A549 treated with ZK216348 at 1 μM for 4 hours (cell line): ENCODE measurements around the gene IRGC. TPM values are rescaled to one million over a fixed set of nuclear protein-coding genes. Genes with fewer than 3 reads are reported as not detected.

Experiments
- total RNA-seq: library from RNA; stranded (reverse); fragments of 200-300 nt; extraction: Qiagen RNA extraction; gene quantifications from 5 replicates; pipeline ENCODE4 v1.2.3, GENCODE V29; 2022; ENCODE audit warnings: low read depth

Gene IRGC
- total RNA-seq = not detected in 5 replicates

GRCh38 chr19:43715776-43716175 lies at the start of gene IRGC:
Gene IRGC, plus strand, starts transcription at chr19:43716076. Its CDS starts 2,483 bp downstream, at chr19:43718559.

GRCh38 chr19:43754503-43755255 lies 38.8 kb downstream of the IRGC start, which contains the start of gene SMG9:
Gene SMG9, minus strand, starts transcription at chr19:43754962. Its CDS starts 4,221 bp downstream, at chr19:43750741.

Other genes with a start within 250 kb of the IRGC start
- gene PHLDB3, start 211.3 kb upstream of the IRGC start, total RNA-seq = 8.3 to 11.9 TPM (median 11.1 TPM) in 5 replicates
- 39.1 to 54.4 TPM (median 49.1 TPM) in 5 replicates for gene ETHE1, start 188.9 kb upstream of the IRGC start, total RNA-seq
- gene ZNF575, start 182.9 kb upstream of the IRGC start, total RNA-seq = 1.0 to 3.4 TPM (median 2.4 TPM) in 5 replicates
- gene XRCC1, start 140.5 kb upstream of the IRGC start, total RNA-seq = 27.1 to 32.0 TPM (median 28.8 TPM) in 5 replicates
- 0.18 to 0.40 TPM (median 0.32 TPM) in 4 of 5 replicates, not detected in the other for gene PINLYP, start 140.3 kb upstream of the IRGC start, total RNA-seq
- 5.0 to 7.1 TPM (median 5.2 TPM) in 5 replicates for gene IRGQ, start 119.9 kb upstream of the IRGC start, total RNA-seq
- 12.5 to 21.0 TPM (median 19.4 TPM) in 5 replicates for gene ZNF576, start 119.5 kb upstream of the IRGC start, total RNA-seq
- 0.93 to 1.4 TPM (median 0.98 TPM) in 5 replicates for gene SRRM5, start 104.0 kb upstream of the IRGC start, total RNA-seq
- 36.6 to 68.4 TPM (median 61.1 TPM) in 5 replicates for gene ZNF428, start 96.4 kb upstream of the IRGC start, total RNA-seq
- 5.0 to 10.7 TPM (median 9.0 TPM) in 5 replicates for gene CADM4, start 76.2 kb upstream of the IRGC start, total RNA-seq
- gene PLAUR, start 45.9 kb upstream of the IRGC start, total RNA-seq = 62.1 to 88.0 TPM (median 78.0 TPM) in 5 replicates
- 47.2 to 77.9 TPM (median 65.8 TPM) in 5 replicates for gene SMG9, start 38.9 kb downstream of the IRGC start, total RNA-seq
- 37.9 to 63.2 TPM (median 55.9 TPM) in 5 replicates for gene KCNN4, start 64.9 kb downstream of the IRGC start, total RNA-seq
- gene LYPD5, start 86.4 kb downstream of the IRGC start, total RNA-seq = 0.09 to 0.50 TPM (median 0.38 TPM) in 5 replicates
- 3.9 to 5.1 TPM (median 5.0 TPM) in 5 replicates for gene ZNF283, start 111.2 kb downstream of the IRGC start, total RNA-seq
- gene ZNF404, start 167.9 kb downstream of the IRGC start, total RNA-seq = 0.14 to 0.50 TPM (median 0.21 TPM) in 5 replicates
- 9.1 to 12.6 TPM (median 10.9 TPM) in 5 replicates for gene ZNF45, start 219.2 kb downstream of the IRGC start, total RNA-seq
- 0.31 to 1.1 TPM (median 0.65 TPM) in 5 replicates for gene ZNF221, start 235.2 kb downstream of the IRGC start, total RNA-seq